HEK293 (cell line): ENCODE results near the gene SLC16A4.

Experiments used
- CTCF ChIA-PET: fragments of 350-600 bp; formaldehyde crosslinking; extraction: SDS; loops from one replicate; lab custom pipeline; 2021; ENCODE audit warnings: antibody characterized with exemption; lab: Yijun Ruan, JAX
- POLR2A ChIA-PET: fragments of 300-600 bp; formaldehyde crosslinking; extraction: SDS; loops from one replicate; lab custom pipeline; 2020; ENCODE audit warnings: antibody characterized with exemption, inconsistent platforms; lab: Yijun Ruan, JAX
- H3K27ac ChIP-seq: fragments of 200-500 bp; sonication (Bioruptor generic); 2 replicates; pipeline ENCODE4 v1.5.1; 2014; ENCODE audit warnings: low read depth, low read length, control low read depth, inconsistent platforms; ENCODE audit errors: extremely low read depth
- H3K36me3 ChIP-seq, 2 experiments: fragments of 200-500 bp in 1 of 2; sonication (Bioruptor generic) in 1 of 2; 1 replicate in 1 of 2; 2 replicates in 1 of 2; pipeline ENCODE4 v1.5.1; 2014 to 2017; ENCODE audit warnings: inconsistent platforms in 2 of 2, low read length in 2 of 2; ENCODE audit not compliant: control insufficient read depth in 2 of 2, insufficient read depth in 1 of 2
- H3K4me1 ChIP-seq: fragments of 200-500 bp; sonication (Bioruptor generic); 2 replicates; pipeline ENCODE4 v1.5.1; 2014; ENCODE audit warnings: mild to moderate bottlenecking, low read length, inconsistent platforms; ENCODE audit not compliant: control insufficient read depth, insufficient read depth
- H3K4me3 ChIP-seq: 2 replicates; pipeline ENCODE4 v1.5.1; 2011; ENCODE audit warnings: low read depth, mild to moderate bottlenecking, control low read depth, low read length, moderate library complexity
- H3K9me3 ChIP-seq: fragments of 200-500 bp; sonication (Bioruptor generic); 2 replicates; pipeline ENCODE4 v1.5.1; 2014; ENCODE audit warnings: low read depth, low read length, inconsistent platforms; ENCODE audit not compliant: control insufficient read depth, insufficient read depth
- GLIS1 ChIP-seq: fragments of 450-650 bp; formaldehyde crosslinking; IDR thresholded peaks from 2 replicates; pipeline ENCODE4 v1.5.1; 2016; ENCODE audit warnings: missing biosample characterization, missing genetic modification characterization
- KLF16 ChIP-seq: fragments of 450-650 bp; formaldehyde crosslinking; IDR thresholded peaks from 2 replicates; pipeline ENCODE4 v1.5.1; 2017; ENCODE audit warnings: missing biosample characterization, missing genetic modification characterization
- KLF7 ChIP-seq: fragments of 450-650 bp; formaldehyde crosslinking; IDR thresholded peaks from 2 replicates; pipeline ENCODE4 v1.5.1; 2016; ENCODE audit warnings: missing biosample characterization, missing genetic modification characterization, borderline replicate concordance
- OVOL3 ChIP-seq: fragments of 450-650 bp; formaldehyde crosslinking; IDR thresholded peaks from 2 replicates; pipeline ENCODE4 v1.5.1; 2016; ENCODE audit warnings: missing biosample characterization, missing genetic modification characterization
- REPIN1 ChIP-seq: fragments of 450-650 bp; formaldehyde crosslinking; IDR thresholded peaks from 2 replicates; pipeline ENCODE4 v1.5.1; 2017; ENCODE audit warnings: missing biosample characterization, missing genetic modification characterization, low read depth
- SCRT2 ChIP-seq: fragments of 450-650 bp; formaldehyde crosslinking; IDR thresholded peaks from 2 replicates; pipeline ENCODE4 v1.5.1; 2016; ENCODE audit warnings: missing biosample characterization, missing genetic modification characterization
- SP3 ChIP-seq: fragments of 450-650 bp; formaldehyde crosslinking; IDR thresholded peaks from 2 replicates; pipeline ENCODE4 v1.5.1; 2016; ENCODE audit warnings: missing biosample characterization, missing genetic modification characterization
- SP7 ChIP-seq: fragments of 450-650 bp; formaldehyde crosslinking; IDR thresholded peaks from 2 replicates; pipeline ENCODE4 v1.5.1; 2016; ENCODE audit warnings: missing biosample characterization, missing genetic modification characterization
- TCF7L2 ChIP-seq: IDR thresholded peaks from 2 replicates; pipeline ENCODE4 v1.6.1; 2011; ENCODE audit warnings: low read depth, mild to moderate bottlenecking, inconsistent platforms, low read length, moderate library complexity, borderline replicate concordance
- YY1 ChIP-seq: fragments of 450-650 bp; formaldehyde crosslinking; IDR thresholded peaks from 2 replicates; pipeline ENCODE4 v1.5.1; 2018; ENCODE audit warnings: missing biosample characterization, missing genetic modification characterization
- ZEB2 ChIP-seq: fragments of 450-650 bp; formaldehyde crosslinking; IDR thresholded peaks from 2 replicates; pipeline ENCODE4 v1.5.1; 2016; ENCODE audit warnings: missing biosample characterization, missing genetic modification characterization
- ZFHX2 ChIP-seq: fragments of 450-650 bp; formaldehyde crosslinking; conservative IDR thresholded peaks from 2 replicates; pipeline ENCODE4 v1.5.1; 2016; ENCODE audit warnings: missing biosample characterization, missing genetic modification characterization
- ZFP3 ChIP-seq: fragments of 450-650 bp; formaldehyde crosslinking; IDR thresholded peaks from 2 replicates; pipeline ENCODE4 v1.5.1; 2016; ENCODE audit warnings: low read depth, missing biosample characterization, missing genetic modification characterization
- ZNF121 ChIP-seq: fragments of 450-650 bp; formaldehyde crosslinking; IDR thresholded peaks from 2 replicates; pipeline ENCODE4 v1.5.1; 2016; ENCODE audit warnings: missing biosample characterization, missing genetic modification characterization
- ZNF223 ChIP-seq: fragments of 450-650 bp; formaldehyde crosslinking; IDR thresholded peaks from 2 replicates; pipeline ENCODE4 v1.5.1; 2016; ENCODE audit warnings: missing biosample characterization, missing genetic modification characterization
- ZNF24 ChIP-seq: fragments of 450-650 bp; formaldehyde crosslinking; IDR thresholded peaks from 2 replicates; pipeline ENCODE4 v1.5.1; 2016; ENCODE audit warnings: missing biosample characterization, missing genetic modification characterization
- ZNF292 ChIP-seq: fragments of 450-650 bp; formaldehyde crosslinking; IDR thresholded peaks from 2 replicates; pipeline ENCODE4 v1.5.1; 2016; ENCODE audit warnings: low read depth, missing biosample characterization, missing genetic modification characterization, borderline replicate concordance
- ZNF335 ChIP-seq: fragments of 450-650 bp; formaldehyde crosslinking; conservative IDR thresholded peaks from 2 replicates; pipeline ENCODE4 v1.5.1; 2016; ENCODE audit warnings: missing biosample characterization, missing genetic modification characterization
- ZNF354C ChIP-seq: fragments of 450-650 bp; formaldehyde crosslinking; IDR thresholded peaks from 2 replicates; pipeline ENCODE4 v1.5.1; 2016; ENCODE audit warnings: missing biosample characterization, missing genetic modification characterization, low read depth, borderline replicate concordance
- ZNF391 ChIP-seq: fragments of 450-650 bp; formaldehyde crosslinking; IDR thresholded peaks from 2 replicates; pipeline ENCODE4 v1.5.1; 2016; ENCODE audit warnings: low read depth, missing biosample characterization, missing genetic modification characterization, borderline replicate concordance
- ZNF426 ChIP-seq: fragments of 450-650 bp; formaldehyde crosslinking; IDR thresholded peaks from 2 replicates; pipeline ENCODE4 v1.5.1; 2017; ENCODE audit warnings: missing biosample characterization, missing genetic modification characterization, mild to moderate bottlenecking, inconsistent platforms, moderate library complexity
- ZNF600 ChIP-seq: fragments of 450-650 bp; formaldehyde crosslinking; IDR thresholded peaks from 2 replicates; pipeline ENCODE4 v1.5.1; 2016; ENCODE audit warnings: missing biosample characterization, missing genetic modification characterization
- ZNF791 ChIP-seq: fragments of 450-650 bp; formaldehyde crosslinking; IDR thresholded peaks from 2 replicates; pipeline ENCODE4 v1.5.1; 2016; ENCODE audit warnings: missing biosample characterization, missing genetic modification characterization
- ZNF792 ChIP-seq: fragments of 450-650 bp; formaldehyde crosslinking; IDR thresholded peaks from 2 replicates; pipeline ENCODE4 v1.5.1; 2016; ENCODE audit warnings: missing biosample characterization, missing genetic modification characterization
- ZXDB ChIP-seq: fragments of 450-650 bp; formaldehyde crosslinking; IDR thresholded peaks from 2 replicates; pipeline ENCODE4 v1.5.1; 2016; ENCODE audit warnings: missing biosample characterization, missing genetic modification characterization
- TF ChIP-seq, protein P1 (sequence below): fragments of 450-650 bp; formaldehyde crosslinking; IDR thresholded peaks from 2 replicates; pipeline ENCODE4 v1.5.1; 2016; ENCODE audit warnings: missing biosample characterization, missing genetic modification characterization
- TF ChIP-seq, protein P2 (sequence below): sonication (generic); formaldehyde crosslinking; IDR thresholded peaks from 2 replicates; pipeline ENCODE4 v1.8.1; 2022; ENCODE audit warnings: mild to moderate bottlenecking, moderate library complexity, missing genetic modification reagents

The SLC16A4 gene

GRCh38 chr1:110409316-110409715, 18.5 kb upstream of the SLC16A4 start:
- POLR2A ChIA-PET = interaction anchor here (1.2 kb wide), 1 partner anchor 71 kb away, joined by 7 read pairs; the partner anchor contains the start of gene RBM15
- H3K9me3 ChIP-seq = no peaks in the 10 kb centered on the region
- TF ChIP-seq SP7 (tag by site-specific recombination) (no peak), ZNF391 (tag by site-specific recombination) (no peak), KLF7 (tag by site-specific recombination) (no peak), ZEB2 (tag by site-specific recombination) (no peak), ZFP3 (tag by site-specific recombination) (no peak), REPIN1 (tag by site-specific recombination) (no peak)
- no peak overlapping the region for H3K4me3 ChIP-seq
- no peak overlapping the region for H3K27ac ChIP-seq
- H3K36me3 ChIP-seq = peaks cover 6 to 17% of the 10 kb centered on the region in 2 experiments
- no peaks in the 10 kb centered on the region for H3K4me1 ChIP-seq
- CTCF ChIA-PET = interaction anchor here (0.6 to 11.5 kb wide), 11 partner anchors 9 to 636 kb away, joined by 3 to 305 read pairs (median 7); partner anchors contain the start of genes PROK1 and RBM15

DNA sequence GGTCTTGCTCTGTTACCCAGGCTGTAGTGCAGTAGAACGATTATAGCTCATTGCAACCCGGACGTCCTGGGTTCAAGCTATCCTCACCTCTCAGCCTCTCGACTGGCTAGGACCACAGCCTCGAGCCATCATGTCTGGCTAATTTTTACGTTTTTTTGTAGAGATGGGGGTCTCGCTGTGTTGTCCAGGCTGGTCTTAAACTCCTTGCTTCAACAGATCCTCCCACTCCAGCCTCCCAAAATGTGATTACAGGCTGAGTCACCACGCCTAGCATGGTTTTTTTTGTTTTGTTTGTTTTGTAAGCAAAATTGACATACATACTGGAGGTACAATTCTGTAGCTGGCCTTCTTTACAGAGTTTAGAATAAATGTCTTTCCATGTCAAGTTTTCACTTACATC, 17.7 kb upstream of the SLC16A4 start:
- ChIA-PET CTCF (interaction anchor here (0.5 to 11.5 kb wide), 15 partner anchors 13 to 331 kb away, joined by 3 to 305 read pairs (median 6); partner anchors contain the start of genes PROK1 and RBM15), POLR2A (interaction anchor here (0.6 to 1.2 kb wide), 3 partner anchors 17 to 70 kb away, joined by 3 to 7 read pairs (median 3); partner anchors contain the start of genes RBM15 and SLC16A4)
- Histone ChIP-seq H3K36me3 (peaks cover 8 to 26% of the 10 kb centered on the region in 2 experiments), H3K4me3 (peak overlapping the region; percentile 9; the same call in 1 of the 2 replicates), H3K27ac (no peak overlapping the region), H3K9me3 (no peaks in the 10 kb centered on the region), H3K4me1 (no peaks in the 10 kb centered on the region)
- TF ChIP-seq ZNF792 (tag by site-specific recombination) = no peak
- TF ChIP-seq OVOL3 (tag by site-specific recombination) = no peak
- no peak for TF ChIP-seq ZNF223 (tag by site-specific recombination)
- TF ChIP-seq ZNF121 = peak; percentile 77
- TF ChIP-seq ZFHX2 = 0 out of 2 replicates have a peak, but pooled peaks have one; percentile 16
- no peak for TF ChIP-seq ZNF292 (tag by site-specific recombination)
- no peak for TF ChIP-seq TCF7L2
- TF ChIP-seq SCRT2 (tag by site-specific recombination) = no peak
- TF ChIP-seq ZNF791 (tag by site-specific recombination) = no peak

DNA sequence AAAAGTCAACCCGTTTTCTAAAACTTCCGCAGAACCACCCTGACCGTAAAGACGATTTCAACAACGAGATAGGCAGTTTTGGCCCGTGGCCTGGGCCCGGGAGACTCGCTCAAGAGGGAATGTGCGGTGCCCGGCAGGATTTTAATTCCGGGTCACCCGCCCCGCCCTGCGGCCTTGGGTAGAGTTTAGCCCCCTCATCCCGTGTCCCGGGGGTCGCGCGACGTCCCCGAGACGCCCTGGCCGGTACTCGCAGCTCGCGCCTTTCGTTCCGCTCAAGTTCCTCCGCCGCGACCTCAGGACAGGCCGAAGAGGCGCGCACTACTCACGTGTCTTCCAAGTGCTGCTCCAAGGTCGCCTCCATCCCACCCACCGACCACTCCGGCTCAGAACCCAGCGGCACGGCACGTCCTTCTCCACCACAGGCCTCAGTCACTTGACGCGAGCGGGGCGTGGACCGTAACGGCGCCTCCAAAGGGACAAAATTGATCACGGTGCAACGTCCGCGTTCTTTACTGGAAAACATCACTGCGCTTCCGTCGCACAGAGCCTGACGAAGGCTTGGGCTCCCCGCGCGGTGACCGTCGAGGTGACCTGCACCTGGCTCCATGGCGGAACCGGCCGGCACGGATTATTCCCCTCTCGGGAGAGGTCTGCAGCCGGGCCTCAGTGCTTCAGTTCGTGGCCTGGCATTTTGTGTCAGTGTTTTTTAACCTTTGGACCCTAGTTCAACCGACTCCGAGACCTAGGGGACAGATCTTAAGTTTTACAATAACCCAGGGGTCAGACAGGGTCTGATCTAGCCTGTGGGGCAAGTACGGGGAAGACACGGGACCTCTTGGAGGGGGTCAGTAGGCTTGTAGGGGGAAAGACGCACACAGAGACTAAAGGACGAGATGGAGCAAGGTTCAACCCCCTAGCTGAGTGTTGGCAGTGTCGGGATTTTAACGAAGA, 16.7 kb upstream of the SLC16A4 start, which contains the start of gene LAMTOR5:
LAMTOR5 (minus strand) TSS at position 435 of the 951 bp plus-strand sequence; CDS start at position 361, 74 bp downstream.
- H3K4me3 ChIP-seq = peak within 1 kb of the TSS; percentile 98
- H3K36me3 ChIP-seq = peaks cover 17 to 35% of the 10 kb centered on the region in 2 experiments
- H3K27ac ChIP-seq = peak within 1 kb of the TSS; percentile 68
- POLR2A ChIA-PET = interaction anchor here (0.6 to 1.2 kb wide), 3 partner anchors 16 to 69 kb away, joined by 3 to 7 read pairs (median 3); partner anchors contain the start of genes RBM15 and SLC16A4
- H3K9me3 ChIP-seq = no peaks in the 10 kb centered on the region
- no peaks in the 10 kb centered on the region for H3K4me1 ChIP-seq
- CTCF ChIA-PET = interaction anchor here (1.3 to 11.5 kb wide), 7 partner anchors 18 to 210 kb away, joined by 3 to 305 read pairs (median 8); partner anchors contain the start of genes PROK1 and RBM15
- TF ChIP-seq ZNF24 (tag by site-specific recombination) (peak; percentile 82; the same call in 1 of the 2 replicates), ZXDB (tag by site-specific recombination) (peak; percentile 94), ZNF335 (peak; percentile 77), KLF16 (tag by site-specific recombination) (peak; percentile 98), ZNF354C (tag by site-specific recombination) (no peak), ZNF600 (tag by site-specific recombination) (peak; percentile 98), YY1 (tag by site-specific recombination) (peak; percentile 68; the same call in 1 of the 2 replicates), GLIS1 (tag by site-specific recombination) (0 out of 2 replicates have a peak, but pooled peaks have one; percentile 5), ZNF426 (no peak), SP3 (peak; percentile 89)
- TF ChIP-seq, protein P1, sequence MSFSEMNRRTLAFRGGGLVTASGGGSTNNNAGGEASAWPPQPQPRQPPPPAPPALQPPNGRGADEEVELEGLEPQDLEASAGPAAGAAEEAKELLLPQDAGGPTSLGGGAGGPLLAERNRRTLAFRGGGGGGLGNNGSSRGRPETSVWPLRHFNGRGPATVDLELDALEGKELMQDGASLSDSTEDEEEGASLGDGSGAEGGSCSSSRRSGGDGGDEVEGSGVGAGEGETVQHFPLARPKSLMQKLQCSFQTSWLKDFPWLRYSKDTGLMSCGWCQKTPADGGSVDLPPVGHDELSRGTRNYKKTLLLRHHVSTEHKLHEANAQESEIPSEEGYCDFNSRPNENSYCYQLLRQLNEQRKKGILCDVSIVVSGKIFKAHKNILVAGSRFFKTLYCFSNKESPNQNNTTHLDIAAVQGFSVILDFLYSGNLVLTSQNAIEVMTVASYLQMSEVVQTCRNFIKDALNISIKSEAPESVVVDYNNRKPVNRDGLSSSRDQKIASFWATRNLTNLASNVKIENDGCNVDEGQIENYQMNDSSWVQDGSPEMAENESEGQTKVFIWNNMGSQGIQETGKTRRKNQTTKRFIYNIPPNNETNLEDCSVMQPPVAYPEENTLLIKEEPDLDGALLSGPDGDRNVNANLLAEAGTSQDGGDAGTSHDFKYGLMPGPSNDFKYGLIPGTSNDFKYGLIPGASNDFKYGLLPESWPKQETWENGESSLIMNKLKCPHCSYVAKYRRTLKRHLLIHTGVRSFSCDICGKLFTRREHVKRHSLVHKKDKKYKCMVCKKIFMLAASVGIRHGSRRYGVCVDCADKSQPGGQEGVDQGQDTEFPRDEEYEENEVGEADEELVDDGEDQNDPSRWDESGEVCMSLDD (tag by site-specific recombination) = no peak
- TF ChIP-seq, protein P2, sequence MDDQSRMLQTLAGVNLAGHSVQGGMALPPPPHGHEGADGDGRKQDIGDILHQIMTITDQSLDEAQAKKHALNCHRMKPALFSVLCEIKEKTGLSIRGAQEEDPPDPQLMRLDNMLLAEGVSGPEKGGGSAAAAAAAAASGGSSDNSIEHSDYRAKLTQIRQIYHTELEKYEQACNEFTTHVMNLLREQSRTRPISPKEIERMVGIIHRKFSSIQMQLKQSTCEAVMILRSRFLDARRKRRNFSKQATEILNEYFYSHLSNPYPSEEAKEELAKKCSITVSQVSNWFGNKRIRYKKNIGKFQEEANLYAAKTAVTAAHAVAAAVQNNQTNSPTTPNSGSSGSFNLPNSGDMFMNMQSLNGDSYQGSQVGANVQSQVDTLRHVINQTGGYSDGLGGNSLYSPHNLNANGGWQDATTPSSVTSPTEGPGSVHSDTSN (CRISPR knock-in tag) = peak; percentile 61; the same call in 1 of the 2 replicates
